CD14-positive monocyte (primary cell): ENCODE results near the gene SERPING1. TPM values are rescaled to one million over a fixed set of nuclear protein-coding genes. Genes with fewer than 3 reads are reported as not detected.
A peak's percentile ranks its signal among the peaks of the same experiment; 100 is the strongest.

Source experiments
- DNase-seq, 3 donors: peaks; one replicate each; pipeline ENCODE4 v3.0.0-alpha.2; 2011 to 2022
- H2AFZ ChIP-seq: 2 replicates; pipeline ENCODE4 v1.6.0; 2012; ENCODE audit warnings: mild to moderate bottlenecking, low read depth, low read length, inconsistent platforms; ENCODE audit not compliant: insufficient read depth, poor library complexity, severe bottlenecking
- H3K27ac ChIP-seq, 2 donors: 1 replicate in 1 of 2; 2 replicates in 1 of 2; pipeline ENCODE4 v1.5.1; 2012 to 2013; ENCODE audit warnings: low read length in 2 of 2, control low read depth in 1 of 2, inconsistent platforms in 1 of 2, low read depth in 1 of 2, mild to moderate bottlenecking in 1 of 2
- H3K27me3 ChIP-seq, 2 donors: one replicate each; pipeline versions ENCODE4 v1.6.0 to v1.6.1; 2011 to 2013; ENCODE audit warnings: low read length in 2 of 2; ENCODE audit not compliant: control insufficient read depth in 2 of 2, insufficient read depth in 2 of 2
- H3K36me3 ChIP-seq, 2 donors: replicated peaks in 1 of 2; 1 replicate in 1 of 2; 2 replicates in 1 of 2; pipeline versions ENCODE4 v1.5.1 to v1.6.1; 2012 to 2013; ENCODE audit warnings: low read length in 2 of 2, control low read depth in 1 of 2, inconsistent platforms in 1 of 2, mild to moderate bottlenecking in 1 of 2; ENCODE audit not compliant: insufficient read depth in 2 of 2, control insufficient read depth in 1 of 2
- H3K4me1 ChIP-seq, 2 donors: 1 replicate in 1 of 2; 2 replicates in 1 of 2; pipeline versions ENCODE4 v1.5.1 to v1.6.1; 2012 to 2013; ENCODE audit warnings: low read length in 2 of 2, control low read depth in 1 of 2, inconsistent platforms in 1 of 2, mild to moderate bottlenecking in 1 of 2, moderate library complexity in 1 of 2; ENCODE audit not compliant: insufficient read depth in 2 of 2, control insufficient read depth in 1 of 2
- H3K4me2 ChIP-seq: replicated peaks from 2 replicates; pipeline ENCODE3; 2012; ENCODE audit warnings: low read length, moderate library complexity, mild to moderate bottlenecking; ENCODE audit not compliant: poor library complexity, severe bottlenecking; ENCODE audit errors: extremely low read depth
- H3K4me3 ChIP-seq, 3 experiments: fragments of 200-600 bp in 1 of 3; sonication (generic) in 1 of 3; replicated peaks in 1 of 3; 1 replicate in 2 of 3; 2 replicates in 1 of 3; pipeline ENCODE4 v1.5.1; 2011 to 2013; ENCODE audit warnings: low read length in 3 of 3, mild to moderate bottlenecking in 3 of 3, control low read depth in 2 of 3, low read depth in 2 of 3, inconsistent platforms in 1 of 3, moderate library complexity in 1 of 3
- H3K79me2 ChIP-seq: 2 replicates; pipeline ENCODE4 v1.6.0; 2012; ENCODE audit warnings: mild to moderate bottlenecking, control low read depth, inconsistent platforms, low read length, moderate library complexity; ENCODE audit not compliant: insufficient read depth
- H3K9ac ChIP-seq: 2 replicates; pipeline ENCODE4 v1.6.0; 2017; ENCODE audit warnings: low read length, mild to moderate bottlenecking; ENCODE audit not compliant: insufficient read depth, poor library complexity, severe bottlenecking
- H3K9me3 ChIP-seq, 2 donors: replicated peaks in 1 of 2; 1 replicate in 1 of 2; 2 replicates in 1 of 2; pipeline versions ENCODE4 v1.5.1 to v1.6.1; 2012 to 2013; ENCODE audit warnings: low read length in 2 of 2, control low read depth in 1 of 2; ENCODE audit not compliant: control insufficient read depth in 1 of 2, insufficient read depth in 1 of 2
- H4K20me1 ChIP-seq: 2 replicates; pipeline ENCODE4 v1.6.0; 2012; ENCODE audit warnings: mild to moderate bottlenecking, low read length, control low read depth, moderate library complexity; ENCODE audit not compliant: insufficient read depth
- H3K27ac Mint-ChIP-seq, 7 donors: one replicate each; pipeline ENCODE4 v1.8.0; 2020; ENCODE audit warnings: mild to moderate bottlenecking in 7 of 7, mixed read lengths in 7 of 7, moderate library complexity in 6 of 7, inconsistent platforms in 2 of 7
- H3K27me3 Mint-ChIP-seq, 3 donors: one replicate each; pipeline ENCODE4 v1.8.0; 2021 to 2022; ENCODE audit warnings: low read depth in 3 of 3, mild to moderate bottlenecking in 3 of 3, mixed read lengths in 3 of 3, moderate library complexity in 3 of 3, inconsistent platforms in 1 of 3
- H3K36me3 Mint-ChIP-seq, 2 donors: one replicate each; pipeline ENCODE4 v1.8.0; 2020; ENCODE audit warnings: mixed read lengths in 2 of 2, inconsistent platforms in 1 of 2, mild to moderate bottlenecking in 1 of 2
- H3K4me1 Mint-ChIP-seq: one replicate; pipeline ENCODE4 v1.8.0; 2020; ENCODE audit warnings: mild to moderate bottlenecking, mixed read lengths
- H3K4me3 Mint-ChIP-seq, 2 donors: one replicate each; pipeline ENCODE4 v1.8.0; 2020; ENCODE audit warnings: mild to moderate bottlenecking in 2 of 2, mixed read lengths in 2 of 2, moderate library complexity in 1 of 2
- H3K9me3 Mint-ChIP-seq, 7 donors: one replicate each; pipeline ENCODE4 v1.8.0; 2020 to 2022; ENCODE audit warnings: mixed read lengths in 7 of 7, mild to moderate bottlenecking in 6 of 7, moderate library complexity in 6 of 7, inconsistent platforms in 2 of 7
- CTCF ChIP-seq: fragments of 200-600 bp; IDR thresholded peaks from one replicate; pipeline ENCODE4 v1.8.0; 2022; ENCODE audit warnings: antibody characterized with exemption, mild to moderate bottlenecking
- WGBS: methylation state at CpG from one replicate; pipeline ENCODE4 v1.1.5; 2013; ENCODE audit warnings: missing lambda C conversion rate; ENCODE audit not compliant: insufficient coverage; 5-methylcytosine and 5-hydroxymethylcytosine counted together
- intact Hi-C, 2 donors: fragments of 100-400 bp; cut with micrococcal nuclease; formaldehyde crosslinking; loops; one replicate each; pipeline versions ENCODE4 v1.15.0 to v1.15.1; 2023
- polyA plus RNA-seq, 3 donors: library from polyadenylated mRNA; depleted of rRNA in 1 of 3; unstranded in 2 of 3; stranded (reverse) in 1 of 3; fragments of 300-500 nt in 2 of 3; fragments of >200 nt in 1 of 3; fragmentation: Illumina TruSeq in 2 of 3; gene quantifications; 1 replicate in 2 of 3; 2 replicates in 1 of 3; pipeline ENCODE4 v1.2.3, GENCODE V29; 2012 to 2021

The SERPING1 gene
- polyA plus RNA-seq, 3 donors: 7.3 to 10.8 (median 8.5) TPM

- TF ChIP-seq CTCF: no peak
- no peak overlapping the region for H3K9ac ChIP-seq
- H3K9me3 Mint-ChIP-seq: no peaks in the 10 kb centered on the region
- peaks cover 11% of the 10 kb centered on the region in 2 donors for H3K4me1 ChIP-seq
- H3K27me3 ChIP-seq: no peaks in the 10 kb centered on the region
- no CpG with 5 or more reads among the region's 8 CpGs for WGBS
- H3K79me2 ChIP-seq: no peaks in the 10 kb centered on the region
- H3K9me3 ChIP-seq: no peaks in the 10 kb centered on the region
- H3K4me3 ChIP-seq: no peak overlapping the region
- H4K20me1 ChIP-seq: peaks cover 45% of the 10 kb centered on the region
- intact Hi-C loops: no loop called here
- H3K4me3 Mint-ChIP-seq: no peak overlapping the region
- no peak for DNase-seq
- H2AFZ ChIP-seq: no peak overlapping the region
- H3K27me3 Mint-ChIP-seq: no peaks in the 10 kb centered on the region
- no peak overlapping the region for H3K4me2 ChIP-seq
- peaks cover 74 to 84% of the 10 kb centered on the region in 2 donors for H3K36me3 Mint-ChIP-seq
- no peak overlapping the region for H3K27ac ChIP-seq
- H3K4me1 Mint-ChIP-seq: peaks cover 12% of the 10 kb centered on the region
- peaks cover 66 to 84% of the 10 kb centered on the region in 2 donors for H3K36me3 ChIP-seq
- H3K27ac Mint-ChIP-seq: peak overlapping the region in 1 of 7 donors; percentile 60
These were observed 47.5 kb upstream of the SERPING1 start for GRCh38 chr11:57549983-57550382.

- no peaks in the 10 kb centered on the region for H3K9me3 ChIP-seq
- H3K4me1 ChIP-seq: peaks cover 11% of the 10 kb centered on the region in 2 donors
- peaks cover 12% of the 10 kb centered on the region for H3K4me1 Mint-ChIP-seq
- H3K4me3 ChIP-seq: no peak overlapping the region
- H2AFZ ChIP-seq: no peak overlapping the region
- no peak for DNase-seq
- H3K27me3 Mint-ChIP-seq: no peaks in the 10 kb centered on the region
- 95% methylated on average over 3 of the region's 4 CpGs for WGBS
- no peak overlapping the region for H3K4me3 Mint-ChIP-seq
- no peaks in the 10 kb centered on the region for H3K9me3 Mint-ChIP-seq
- H3K9ac ChIP-seq: no peak overlapping the region
- H3K27ac ChIP-seq: no peak overlapping the region
- H4K20me1 ChIP-seq: peaks cover 65% of the 10 kb centered on the region
- H3K27ac Mint-ChIP-seq: no peak overlapping the region
- H3K4me2 ChIP-seq: no peak overlapping the region
- TF ChIP-seq CTCF: no peak
- no peaks in the 10 kb centered on the region for H3K79me2 ChIP-seq
- peaks cover 82 to 97% of the 10 kb centered on the region in 2 donors for H3K36me3 ChIP-seq
- H3K27me3 ChIP-seq: no peaks in the 10 kb centered on the region
- intact Hi-C loops: no loop called here
- peaks cover 88 to 97% of the 10 kb centered on the region in 2 donors for H3K36me3 Mint-ChIP-seq
These were observed 45.5 kb upstream of the SERPING1 start for GRCh38 chr11:57551941-57552340.
